ENCODE data around the gene GLS2.
"Not testable (repeated sequence)": the region's sequence is repeated elsewhere in the genome, so short reads cannot be mapped to it uniquely, and the experiment has no call there.

The GLS2 gene

GRCh38 chr12:56521590-56522371 is 33.8 kb upstream of the GLS2 start, which contains the start of gene RBMS2:
Gene RBMS2, plus strand, starts transcription at chr12:56521820. Its CDS starts 204 bp downstream, at chr12:56522024.
- peak; percentile 46 for DNase-seq (ENCODE audit: low read depth)
- peak within 1 kb of the TSS; percentile 34 for H3K4me3 ChIP-seq (ENCODE audit: low read depth, low read length)
- TF ChIP-seq, protein P1, sequence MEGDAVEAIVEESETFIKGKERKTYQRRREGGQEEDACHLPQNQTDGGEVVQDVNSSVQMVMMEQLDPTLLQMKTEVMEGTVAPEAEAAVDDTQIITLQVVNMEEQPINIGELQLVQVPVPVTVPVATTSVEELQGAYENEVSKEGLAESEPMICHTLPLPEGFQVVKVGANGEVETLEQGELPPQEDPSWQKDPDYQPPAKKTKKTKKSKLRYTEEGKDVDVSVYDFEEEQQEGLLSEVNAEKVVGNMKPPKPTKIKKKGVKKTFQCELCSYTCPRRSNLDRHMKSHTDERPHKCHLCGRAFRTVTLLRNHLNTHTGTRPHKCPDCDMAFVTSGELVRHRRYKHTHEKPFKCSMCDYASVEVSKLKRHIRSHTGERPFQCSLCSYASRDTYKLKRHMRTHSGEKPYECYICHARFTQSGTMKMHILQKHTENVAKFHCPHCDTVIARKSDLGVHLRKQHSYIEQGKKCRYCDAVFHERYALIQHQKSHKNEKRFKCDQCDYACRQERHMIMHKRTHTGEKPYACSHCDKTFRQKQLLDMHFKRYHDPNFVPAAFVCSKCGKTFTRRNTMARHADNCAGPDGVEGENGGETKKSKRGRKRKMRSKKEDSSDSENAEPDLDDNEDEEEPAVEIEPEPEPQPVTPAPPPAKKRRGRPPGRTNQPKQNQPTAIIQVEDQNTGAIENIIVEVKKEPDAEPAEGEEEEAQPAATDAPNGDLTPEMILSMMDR (IDR thresholded peaks at IDR 0.05; ENCODE audit: insufficient read depth, low read depth, low read length, missing control alignments) = no peak

GRCh38 chr12:56521209-56521589 is 33.2 kb upstream of the GLS2 start:
- peak overlapping the region; percentile 34; the same call in 1 of the 2 replicates for H3K4me3 ChIP-seq (ENCODE audit: low read depth, low read length)
- no peak for DNase-seq (ENCODE audit: low read depth)
- TF ChIP-seq, protein P1 (IDR thresholded peaks at IDR 0.05; ENCODE audit: insufficient read depth, low read depth, low read length, missing control alignments) = no peak

DNA sequence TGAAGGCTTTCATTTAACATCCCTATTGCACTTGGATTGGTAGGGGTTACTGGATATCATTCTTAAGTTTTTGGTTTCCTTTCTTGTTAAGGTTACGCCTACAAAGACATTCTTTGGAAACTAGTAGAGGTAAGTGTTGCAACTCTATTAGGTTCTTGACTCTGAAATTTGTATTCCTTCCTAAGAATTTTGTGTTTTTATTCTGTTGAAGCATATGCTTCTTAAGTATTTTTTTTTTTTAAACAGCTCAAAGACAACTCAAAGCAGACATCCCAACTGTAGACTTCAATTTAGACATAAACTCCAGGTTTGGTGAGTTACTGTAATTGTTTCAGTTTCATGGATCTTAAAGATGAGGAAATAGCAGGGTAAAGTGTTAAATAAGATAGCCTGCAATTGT is 32.5 kb upstream of the GLS2 start:
- DNase-seq (ENCODE audit: low read depth) = no peak
- H3K4me3 ChIP-seq (ENCODE audit: low read depth, low read length) = no peak overlapping the region
- TF ChIP-seq, protein P1 (IDR thresholded peaks at IDR 0.05; ENCODE audit: insufficient read depth, low read depth, low read length, missing control alignments) = no peak

DNA sequence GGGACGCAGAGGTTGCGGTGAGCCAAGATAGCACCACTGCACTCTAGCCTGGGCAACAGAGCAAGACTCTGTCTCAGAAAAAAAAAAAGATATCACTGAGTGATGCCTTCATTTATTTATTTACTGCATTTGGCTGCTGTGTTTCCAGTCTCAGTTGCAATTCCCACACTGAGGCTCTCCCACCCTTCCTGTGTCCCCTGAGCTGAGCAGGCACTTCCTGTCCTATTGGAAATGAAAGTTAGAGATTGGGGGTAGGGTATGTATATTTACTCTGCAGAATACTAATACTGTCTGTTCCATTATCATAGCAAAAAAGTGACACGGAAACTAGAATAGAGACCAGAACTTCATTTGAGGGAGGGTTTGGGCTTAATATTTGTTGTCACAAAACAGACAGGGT is 32.1 kb upstream of the GLS2 start:
- no peak for DNase-seq (ENCODE audit: low read depth)
- TF ChIP-seq, protein P1 (IDR thresholded peaks at IDR 0.05; ENCODE audit: insufficient read depth, low read depth, low read length, missing control alignments) = no peak
- H3K4me3 ChIP-seq (ENCODE audit: low read depth, low read length) = no peak overlapping the region

DNA sequence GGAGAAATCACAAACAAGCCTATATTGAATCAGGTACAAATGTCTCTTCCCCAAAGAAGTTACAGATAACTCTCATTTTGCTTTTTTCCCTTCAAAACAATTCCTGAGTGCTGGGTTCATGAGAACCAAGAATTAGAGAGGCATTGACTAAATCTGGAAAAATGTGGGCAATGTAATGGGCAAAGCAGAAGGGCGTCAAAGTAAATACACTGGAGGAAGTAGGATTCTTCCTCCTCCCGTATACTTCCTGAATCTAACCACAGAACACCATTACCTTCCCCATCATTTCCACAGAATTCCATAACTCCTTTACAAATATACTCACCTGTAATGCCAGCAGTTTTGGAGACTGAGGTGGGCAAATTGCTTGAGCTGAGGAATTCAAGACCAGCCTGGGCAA is 30.6 kb upstream of the GLS2 start:
- TF ChIP-seq, protein P1 (IDR thresholded peaks at IDR 0.05; ENCODE audit: insufficient read depth, low read depth, low read length, missing control alignments) = no peak
- no peak for DNase-seq (ENCODE audit: low read depth)
- H3K4me3 ChIP-seq (ENCODE audit: low read depth, low read length) = no peak overlapping the region

DNA sequence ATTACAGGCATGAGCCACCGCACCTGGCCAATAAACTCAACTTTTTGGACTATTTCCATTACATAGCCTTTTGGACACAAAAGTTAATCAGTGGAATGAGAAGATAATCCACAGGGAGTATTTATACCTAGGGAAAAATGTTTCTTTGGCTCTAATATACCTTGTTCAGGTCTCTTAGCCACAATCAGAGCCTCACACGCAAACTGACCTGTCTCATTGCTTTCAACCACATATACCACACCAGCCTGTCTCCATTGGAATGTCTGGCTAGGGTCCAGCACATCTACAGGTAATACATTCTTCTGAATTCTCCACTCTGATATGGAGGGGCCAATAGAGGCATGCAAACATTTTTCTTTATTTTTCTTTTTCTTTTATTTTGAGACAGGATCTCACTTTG is 29.9 kb upstream of the GLS2 start:
- DNase-seq (ENCODE audit: low read depth) = no peak
- TF ChIP-seq, protein P1 (IDR thresholded peaks at IDR 0.05; ENCODE audit: insufficient read depth, low read depth, low read length, missing control alignments) = no peak
- H3K4me3 ChIP-seq (ENCODE audit: low read depth, low read length) = no peak overlapping the region

GRCh38 chr12:56514014-56514318 is 26.0 kb upstream of the GLS2 start:
- not testable (repeated sequence) for H3K4me3 ChIP-seq (ENCODE audit: low read depth, low read length); DNase-seq (ENCODE audit: low read depth)
